ENCODE results near the gene SOX4.

The SOX4 gene

GRCh38 chr6:21588481-21589351 lies 4.8 kb upstream of the SOX4 start:
- Mint-ChIP-seq H3K36me3 (no peaks in the 10 kb centered on the region), H3K9me3 (peaks cover 3% of the 10 kb centered on the region), H3K4me3 (peak overlapping the region; percentile 85), H3K27ac (peak overlapping the region; percentile 83), H3K4me1 (peaks cover 19% of the 10 kb centered on the region), H3K27me3 (peaks cover 17% of the 10 kb centered on the region)
- peak; percentile 25 for ATAC-seq

- H3K4me3 Mint-ChIP-seq = peak overlapping the region; percentile 85
- H3K36me3 Mint-ChIP-seq = no peaks in the 10 kb centered on the region
- peaks cover 19% of the 10 kb centered on the region for H3K4me1 Mint-ChIP-seq
- no peaks in the 10 kb centered on the region for H3K9me3 Mint-ChIP-seq
- H3K27ac Mint-ChIP-seq = peak overlapping the region; percentile 83
- ATAC-seq = peak; percentile 81
- H3K27me3 Mint-ChIP-seq = peaks cover 17% of the 10 kb centered on the region
Observed at GRCh38 chr6:21589352-21590345, 3.9 kb upstream of the SOX4 start.

- Mint-ChIP-seq H3K9me3 (no peaks in the 10 kb centered on the region), H3K4me1 (peaks cover 19% of the 10 kb centered on the region), H3K27me3 (peaks cover 17% of the 10 kb centered on the region), H3K27ac (no peak overlapping the region), H3K4me3 (no peak overlapping the region), H3K36me3 (no peaks in the 10 kb centered on the region)
- no peak for ATAC-seq
Observed at GRCh38 chr6:21590346-21590745, 3.2 kb upstream of the SOX4 start.

GRCh38 chr6:21591446-21591845 lies 2.1 kb upstream of the SOX4 start:
- no peak overlapping the region for H3K4me3 Mint-ChIP-seq
- no peaks in the 10 kb centered on the region for H3K9me3 Mint-ChIP-seq
- H3K27ac Mint-ChIP-seq = no peak overlapping the region
- H3K4me1 Mint-ChIP-seq = peaks cover 30% of the 10 kb centered on the region
- ATAC-seq = no peak
- H3K36me3 Mint-ChIP-seq = no peaks in the 10 kb centered on the region
- peaks cover 28% of the 10 kb centered on the region for H3K27me3 Mint-ChIP-seq

GRCh38 chr6:21592953-21593352 lies 598 bp upstream of the SOX4 start:
- peaks cover 22% of the 10 kb centered on the region for H3K27me3 Mint-ChIP-seq
- H3K9me3 Mint-ChIP-seq = no peaks in the 10 kb centered on the region
- no peak overlapping the region for H3K27ac Mint-ChIP-seq
- ATAC-seq = no peak
- no peaks in the 10 kb centered on the region for H3K36me3 Mint-ChIP-seq
- peaks cover 24% of the 10 kb centered on the region for H3K4me1 Mint-ChIP-seq
- no peak overlapping the region for H3K4me3 Mint-ChIP-seq

GRCh38 chr6:21593927-21594415 lies 420 bp downstream of the SOX4 start:
- Mint-ChIP-seq H3K4me1 (peaks cover 19% of the 10 kb centered on the region), H3K27me3 (peaks cover 18% of the 10 kb centered on the region), H3K9me3 (no peaks in the 10 kb centered on the region), H3K27ac (no peak overlapping the region), H3K36me3 (no peaks in the 10 kb centered on the region), H3K4me3 (no peak overlapping the region)
- peak; percentile 35 for ATAC-seq

- no peaks in the 10 kb centered on the region for H3K36me3 Mint-ChIP-seq
- no peaks in the 10 kb centered on the region for H3K9me3 Mint-ChIP-seq
- peak; percentile 49 for ATAC-seq
- peaks cover 19% of the 10 kb centered on the region for H3K4me1 Mint-ChIP-seq
- peaks cover 18% of the 10 kb centered on the region for H3K27me3 Mint-ChIP-seq
- H3K27ac Mint-ChIP-seq = no peak overlapping the region
- no peak overlapping the region for H3K4me3 Mint-ChIP-seq
Observed at GRCh38 chr6:21594416-21595281, 1.1 kb downstream of the SOX4 start.

GRCh38 chr6:21595285-21596144 lies 2.0 kb downstream of the SOX4 start:
- Mint-ChIP-seq H3K9me3 (no peaks in the 10 kb centered on the region), H3K27me3 (peaks cover 18% of the 10 kb centered on the region), H3K27ac (peak overlapping the region; percentile 86), H3K4me1 (peaks cover 19% of the 10 kb centered on the region), H3K4me3 (peak overlapping the region; percentile 92), H3K36me3 (no peaks in the 10 kb centered on the region)
- ATAC-seq = peak; percentile 31

GRCh38 chr6:21596145-21596948 lies 2.8 kb downstream of the SOX4 start:
- Mint-ChIP-seq H3K9me3 (no peaks in the 10 kb centered on the region), H3K27me3 (peaks cover 18% of the 10 kb centered on the region), H3K4me1 (peaks cover 19% of the 10 kb centered on the region), H3K27ac (peak overlapping the region; percentile 86), H3K4me3 (peak overlapping the region; percentile 92), H3K36me3 (no peaks in the 10 kb centered on the region)
- ATAC-seq = no peak

- peak overlapping the region; percentile 92 for H3K4me3 Mint-ChIP-seq
- H3K27me3 Mint-ChIP-seq = peaks cover 18% of the 10 kb centered on the region
- no peak for ATAC-seq
- no peaks in the 10 kb centered on the region for H3K36me3 Mint-ChIP-seq
- peaks cover 19% of the 10 kb centered on the region for H3K4me1 Mint-ChIP-seq
- peak overlapping the region; percentile 86 for H3K27ac Mint-ChIP-seq
- no peaks in the 10 kb centered on the region for H3K9me3 Mint-ChIP-seq
Observed at GRCh38 chr6:21596949-21597682, 3.6 kb downstream of the SOX4 start.

GRCh38 chr6:21597801-21598673 lies 4.5 kb downstream of the SOX4 start:
- H3K9me3 Mint-ChIP-seq = no peaks in the 10 kb centered on the region
- no peaks in the 10 kb centered on the region for H3K36me3 Mint-ChIP-seq
- no peak for ATAC-seq
- peak overlapping the region; percentile 29 for H3K4me3 Mint-ChIP-seq
- peaks cover 21% of the 10 kb centered on the region for H3K4me1 Mint-ChIP-seq
- no peak overlapping the region for H3K27ac Mint-ChIP-seq
- H3K27me3 Mint-ChIP-seq = peaks cover 18% of the 10 kb centered on the region

- H3K9me3 Mint-ChIP-seq = no peaks in the 10 kb centered on the region
Observed at GRCh38 chr6:21598674-21599023, 5.1 kb downstream of the SOX4 start.

More at GRCh38 chr6:21598674-21599023, 5.1 kb downstream of the SOX4 start:
- no peak overlapping the region for H3K4me3 Mint-ChIP-seq
- H3K36me3 Mint-ChIP-seq = no peaks in the 10 kb centered on the region
- peaks cover 18% of the 10 kb centered on the region for H3K27me3 Mint-ChIP-seq
- no peak for ATAC-seq
- peaks cover 24% of the 10 kb centered on the region for H3K4me1 Mint-ChIP-seq
- H3K27ac Mint-ChIP-seq = no peak overlapping the region

All from stimulated activated memory B cell treated with anti-CD40 and anti-IgM and Interleukin-4, amounts not matched to agents 10 μg/mL and 1 μg/mL and 100 μg/mL, for 72 hours (primary cell).